Adrenal gland (tissue), 12 donors: ENCODE results near the gene TMEM97. TPM values are rescaled to one million over a fixed set of nuclear protein-coding genes. Genes with fewer than 3 reads are reported as not detected.

Experiments used
- microRNA-seq, 3 donors: library from miRNA; unstranded; fragments of <30 nt; microRNA quantifications; one replicate each; pipeline ENCODE4, GENCODE V29; 2017 to 2020
- polyA plus RNA-seq, 3 donors: library from polyadenylated mRNA; stranded (reverse); fragments of 200-250 nt in 2 of 3; fragments of 350-450 nt in 1 of 3; fragmentation: Illumina TruSeq in 1 of 3; extraction: RNeasy Lipid Tissue Mini Kit (QIAGEN cat#74804) in 1 of 3; gene quantifications; one replicate each; pipeline ENCODE4 v1.2.3, GENCODE V29; 2013 to 2014
- total RNA-seq, 9 donors: library from RNA; depleted of rRNA in 4 of 9; stranded (reverse); fragments of >200 nt in 4 of 9; fragments of 120-200 nt in 1 of 9; fragmentation: NEBNext Ultra II Directional in 1 of 9; extraction: Animal tissue kit (Norgen Biotek cat#: 25700) in 1 of 9; gene quantifications; one replicate each; pipeline versions ENCODE4 v1.1.0 to v1.2.4, GENCODE V29; 2013 to 2023
- donor health status: healthy with polysubstance abuse.
- donor health status: Bipolar disorder and iron deficiency.
- donor health status: DM: yes; HTN: yes; CAD: no.
- donor health status: DM: no; HTN: no; CAD: no.
- donor health status: DM: no; HTN: no; CAD: no.
- donor health status: DM: yes; HTN: yes; CAD: no.

Gene TMEM97
- total and polyA plus RNA-seq, 12 donors, result 6.5 to 779 (median 33.8) TPM

Small RNA genes lying within 50 kb of the gene (microRNA-seq; reads per million reads assigned to microRNA genes)
- 0.89 to 3.4 (median 2.3) reads per million in 3 donors for gene MIR4723

Other genes with a start within 250 kb of the TMEM97 start
- 10 to 100 TPM; 24.5 to 69.5 (median 40.9) TPM for gene IFT20, start 16.3 kb downstream of the TMEM97 start, total RNA-seq
- 100 to 1,000 TPM in 1 of 3 donors, 10 to 100 TPM in 2; 26.0 to 100 (median 78.7) TPM for gene IFT20, start 16.3 kb downstream of the TMEM97 start, polyA plus RNA-seq
- gene TNFAIP1, start 16.6 kb downstream of the TMEM97 start, total RNA-seq, result 10 to 100 TPM; 21.7 to 70.6 (median 41.0) TPM
- 10 to 100 TPM; 17.2 to 32.5 (median 23.8) TPM for gene TNFAIP1, start 16.6 kb downstream of the TMEM97 start, polyA plus RNA-seq
- gene POLDIP2, start 38.3 kb downstream of the TMEM97 start, total RNA-seq, result 100 to 1,000 TPM; 154 to 204 (median 175) TPM
- gene POLDIP2, start 38.3 kb downstream of the TMEM97 start, polyA plus RNA-seq, result 100 to 1,000 TPM in 2 of 3 donors, 10 to 100 TPM in 1; 74.2 to 201 (median 111) TPM
- gene SEBOX, start 46.0 kb downstream of the TMEM97 start, total RNA-seq, result not detected
- gene SEBOX, start 46.0 kb downstream of the TMEM97 start, polyA plus RNA-seq, result not detected
- gene VTN, start 51.1 kb downstream of the TMEM97 start, total RNA-seq, result 100 to 1,000 TPM in 8 of 9 donors, 1 to 10 TPM in 1; 5.5 to 470 (median 220) TPM
- gene VTN, start 51.1 kb downstream of the TMEM97 start, polyA plus RNA-seq, result 100 to 1,000 TPM in 2 of 3 donors, 10 to 100 TPM in 1; 69.9 to 184 (median 122) TPM
- 10 to 100 TPM in 8 of 9 donors, 1 to 10 TPM in 1; 5.8 to 40.0 (median 24.9) TPM for gene SARM1, start 52.5 kb downstream of the TMEM97 start, total RNA-seq
- gene SARM1, start 52.5 kb downstream of the TMEM97 start, polyA plus RNA-seq, result 10 to 100 TPM; 10.8 to 22.6 (median 16.0) TPM
- gene SLC46A1, start 87.0 kb downstream of the TMEM97 start, total RNA-seq, result 10 to 100 TPM; 11.9 to 79.8 (median 49.0) TPM
- 100 to 1,000 TPM in 1 of 3 donors, 10 to 100 TPM in 2; 13.3 to 104 (median 15.4) TPM for gene SLC46A1, start 87.0 kb downstream of the TMEM97 start, polyA plus RNA-seq
- gene SLC13A2, start 154.4 kb downstream of the TMEM97 start, total RNA-seq, result 1 to 10 TPM in 1 of 9 donors, not detected in 8; 1.6 TPM
- under 1 TPM in 2 of 3 donors, not detected in 1; 0.03 to 0.05 TPM for gene SLC13A2, start 154.4 kb downstream of the TMEM97 start, polyA plus RNA-seq
- gene FOXN1, start 187.1 kb downstream of the TMEM97 start, total RNA-seq, result under 1 TPM in 1 of 9 donors, not detected in 8; 0.06 TPM
- not detected for gene FOXN1, start 187.1 kb downstream of the TMEM97 start, polyA plus RNA-seq
- 10 to 100 TPM; 26.7 to 80.8 (median 41.3) TPM for gene UNC119, start 233.4 kb downstream of the TMEM97 start, total RNA-seq
- gene UNC119, start 233.4 kb downstream of the TMEM97 start, polyA plus RNA-seq, result 10 to 100 TPM; 28.3 to 47.7 (median 36.1) TPM